DMS114 treated with DMSO at 0.1 percent for 48 hours (cell line): ENCODE measurements around the gene MORN1.

Source experiments
- DNase-seq: peaks from one replicate; lab custom pipeline; 2025; ENCODE audit not compliant: unreplicated experiment; lab: John Stamatoyannopoulos, UW

MORN1 gene

DNA sequence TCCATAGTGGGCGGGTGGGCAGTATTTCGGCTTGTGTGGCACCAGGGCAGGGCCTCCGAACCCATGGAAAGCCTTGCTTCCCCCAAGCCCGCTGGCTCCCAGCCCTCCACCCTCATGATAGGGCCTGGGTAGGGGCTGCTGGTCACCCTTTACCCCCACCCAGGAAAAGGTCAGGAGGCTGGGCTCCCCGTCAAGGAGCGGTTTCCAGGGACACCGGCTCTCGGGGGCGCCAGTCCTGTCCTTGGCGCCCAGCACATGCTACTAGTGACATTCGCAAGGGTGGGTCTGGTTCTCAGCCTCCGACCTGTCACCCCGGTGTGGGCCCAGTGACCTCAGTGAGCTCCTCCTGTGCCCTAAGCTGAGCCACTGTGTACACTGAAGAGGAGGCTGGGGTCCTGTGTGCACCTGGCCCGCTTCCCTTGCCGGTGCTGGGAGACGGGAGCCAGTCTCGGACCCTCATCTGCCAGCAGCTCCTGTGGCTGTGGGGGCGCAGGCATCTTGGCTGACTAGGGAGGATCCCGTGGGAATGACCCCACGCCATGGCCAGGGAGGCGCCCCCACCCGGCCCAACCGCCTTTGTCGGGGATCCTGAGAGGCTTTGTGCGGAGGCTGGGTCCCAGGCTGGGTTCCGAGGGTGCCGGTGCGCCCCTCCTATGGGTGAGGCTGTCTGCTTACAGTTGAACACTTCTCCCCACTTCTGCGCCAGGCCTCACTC, 108.6 kb downstream of the MORN1 start:
- DNase-seq, result no peak

DNA sequence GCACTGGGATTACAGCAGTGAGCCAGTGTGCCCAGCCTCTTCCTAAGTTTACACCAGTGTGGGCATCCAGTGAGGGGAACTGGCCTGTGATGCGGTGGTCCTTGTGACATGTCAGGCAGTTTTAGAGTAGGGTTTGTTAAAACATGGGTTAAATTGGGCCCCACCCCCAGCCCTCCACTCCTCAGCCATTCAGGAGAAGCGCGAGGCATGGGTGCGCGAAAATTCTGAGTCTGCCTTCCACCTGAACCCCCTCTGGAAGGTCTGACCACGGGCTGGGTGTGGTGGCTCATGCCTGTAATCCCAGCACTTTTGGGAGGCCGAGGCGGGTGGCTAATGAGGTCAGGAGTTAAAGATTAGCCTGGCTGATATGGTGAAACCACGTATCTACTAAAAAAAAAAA, 111.5 kb downstream of the MORN1 start:
- DNase-seq, result no peak

- no peak for DNase-seq
Observed at GRCh38 chr1:2279210-2279639, 112.1 kb downstream of the MORN1 start.

GRCh38 chr1:2278591-2279209, 112.7 kb downstream of the MORN1 start:
- DNase-seq, result no peak

- no peak for DNase-seq
Observed at GRCh38 chr1:2277741-2278488, 113.4 kb downstream of the MORN1 start.

DNA sequence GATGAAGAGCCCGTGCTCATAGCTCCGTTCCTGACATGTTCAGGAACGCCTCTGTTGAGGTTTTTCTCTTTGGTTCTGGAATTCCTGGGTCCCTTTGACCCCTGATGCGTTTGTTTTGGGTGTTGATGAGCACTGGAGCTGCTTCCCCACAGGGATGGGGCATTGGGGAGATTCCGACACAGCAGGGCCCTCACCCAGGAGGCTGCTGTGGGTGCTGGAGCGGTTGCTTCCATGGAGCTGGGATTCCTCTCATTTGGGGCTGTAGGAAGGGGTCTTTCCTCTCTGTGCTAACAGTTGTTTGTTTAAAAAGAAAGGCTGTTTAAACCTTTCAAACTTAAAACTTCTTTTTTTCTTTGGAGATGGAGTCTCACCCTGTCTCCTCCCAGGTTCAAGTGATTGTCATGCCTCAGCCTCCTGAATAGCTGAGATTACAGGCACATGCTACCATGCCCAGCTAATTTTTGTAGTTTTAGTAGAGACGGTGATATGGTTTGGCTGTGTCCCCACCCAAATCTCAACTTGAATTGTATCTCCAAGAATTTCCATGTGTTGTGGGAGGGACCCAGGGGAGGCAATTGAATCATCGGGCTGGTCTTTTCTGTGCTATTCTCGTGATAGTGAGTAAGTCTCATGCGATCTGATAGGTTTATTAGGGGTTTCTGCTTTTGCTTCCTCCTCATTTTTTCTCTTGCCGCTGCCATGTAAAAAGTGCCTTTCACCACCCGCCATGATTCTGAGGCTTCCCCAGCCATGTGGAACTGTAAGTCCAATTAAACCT, 114.4 kb downstream of the MORN1 start:
- DNase-seq, result no peak

GRCh38 chr1:2275796-2276536, 115.4 kb downstream of the MORN1 start:
- no peak for DNase-seq

DNA sequence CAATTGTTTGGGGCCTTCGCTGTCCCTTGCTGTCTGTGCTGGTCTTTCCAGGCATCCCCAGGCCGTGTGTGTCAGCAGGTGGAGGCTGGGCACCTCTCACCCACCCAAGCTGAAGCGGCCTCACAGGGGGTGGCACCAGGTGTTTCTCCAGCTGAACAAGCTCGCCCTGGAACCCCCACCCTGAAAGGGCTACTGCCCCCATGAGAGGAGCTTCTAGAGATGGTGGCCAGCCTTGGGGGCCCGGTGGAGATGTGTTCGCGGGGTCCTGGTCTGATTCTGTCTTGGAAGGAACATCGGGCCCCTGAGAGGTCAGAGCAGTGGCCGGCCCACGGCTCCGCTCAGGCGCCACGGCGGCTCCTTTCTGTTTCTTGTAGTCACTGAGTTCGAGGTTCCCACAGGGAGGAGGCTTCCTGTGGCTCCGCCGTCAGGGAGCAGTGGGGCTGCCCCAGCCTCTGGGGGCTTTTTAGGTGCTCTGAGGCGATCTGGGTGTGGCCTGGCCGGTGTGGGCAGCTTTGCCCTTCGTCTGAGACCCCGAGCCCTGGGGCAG, 116.4 kb downstream of the MORN1 start:
- no peak for DNase-seq

GRCh38 chr1:2274231-2274928, 117.0 kb downstream of the MORN1 start:
- DNase-seq, result no peak

DNA sequence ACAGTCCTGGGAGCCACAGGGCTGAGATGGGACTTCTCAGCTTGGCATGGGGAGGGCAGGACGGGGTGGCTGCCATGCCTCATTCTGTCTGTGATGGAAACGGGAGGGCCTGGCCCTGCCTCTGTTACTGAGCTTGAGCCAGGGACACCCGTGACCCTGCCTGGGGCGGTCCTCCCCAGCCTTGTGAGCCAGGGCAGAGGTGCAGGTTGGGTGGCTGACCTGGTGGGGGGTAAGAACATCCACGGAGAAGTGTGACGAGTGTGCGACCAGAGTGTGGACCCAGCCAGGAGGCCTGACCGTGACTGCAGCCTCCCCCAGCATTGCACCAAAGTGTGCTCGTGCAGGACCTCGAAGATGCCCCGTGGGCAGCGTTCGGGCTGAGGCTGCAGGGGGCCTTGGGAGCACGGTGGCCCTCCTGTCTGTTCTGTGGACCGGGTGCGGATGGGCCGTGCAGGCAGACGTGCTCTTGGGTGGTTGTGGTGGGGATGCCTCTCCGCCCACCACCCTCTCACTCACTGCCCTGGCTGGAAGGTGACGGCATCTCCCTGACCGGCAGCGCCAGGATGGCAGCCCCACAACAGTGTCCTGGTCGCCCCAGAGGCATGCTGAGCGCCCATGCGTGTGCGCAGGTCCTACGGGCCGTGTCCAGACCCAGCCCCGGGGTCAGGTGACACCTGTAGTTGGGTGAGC, 117.8 kb downstream of the MORN1 start:
- no peak for DNase-seq

DNA sequence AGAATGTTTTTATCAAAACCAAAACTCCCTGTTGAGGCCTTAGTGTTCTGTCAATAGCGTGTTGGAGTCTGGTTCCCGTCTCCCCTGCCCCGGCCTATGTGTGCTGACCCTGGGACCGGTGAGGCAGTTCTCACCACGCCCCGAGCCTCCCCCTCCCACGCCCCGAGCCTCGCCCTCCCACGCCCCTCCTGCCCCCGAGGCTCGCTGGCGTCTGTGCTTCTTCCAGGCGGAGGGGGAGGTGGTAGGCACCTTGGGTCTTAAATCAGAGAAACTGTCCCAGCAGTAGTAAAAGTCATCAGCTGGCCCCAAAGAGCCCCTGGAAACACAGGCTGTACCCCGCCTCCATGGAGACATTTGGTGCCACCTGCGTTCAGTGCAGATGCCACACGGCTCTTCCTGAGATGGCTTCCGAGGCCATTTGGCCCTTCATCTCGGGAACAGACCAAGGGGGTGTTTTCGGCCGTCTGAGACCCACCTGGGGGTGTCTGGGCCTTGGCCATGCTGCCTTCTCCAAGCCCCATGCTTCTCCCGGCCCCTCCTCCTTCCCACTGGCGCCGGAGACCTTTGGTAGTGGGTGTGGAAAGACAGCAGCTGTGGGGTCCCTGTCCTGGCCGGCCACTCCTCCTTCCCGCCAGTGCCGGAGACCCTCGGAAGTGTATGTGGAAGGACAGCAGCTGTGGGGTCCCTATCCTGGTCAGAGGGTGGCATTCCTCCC, 118.5 kb downstream of the MORN1 start:
- no peak for DNase-seq

- no peak for DNase-seq
Observed at GRCh38 chr1:2271841-2272655, 119.3 kb downstream of the MORN1 start.
